Measurements from ENCODE around the gene FGGY.

- TF ChIP-seq CTCF (IDR thresholded peaks at IDR 0.05) (no peak), POLR2A (IDR thresholded peaks at IDR 0.05) (no peak)
These were observed 64.9 kb downstream of the FGGY start for GRCh38 chr1:59361766-59362165.

All from uterus (tissue), 2 donors.